Spleen (tissue), 7 donors: ENCODE measurements around the gene PLA2G4A.

ENCODE experiments used
- CTCF ChIP-seq, 11 experiments: fragments of 200-600 bp in 7 of 11; fragments of 450-650 bp in 4 of 11; sonication (generic) in 4 of 11; IDR thresholded peaks in 8 of 11; conservative IDR thresholded peaks in 3 of 11; 1 replicate in 7 of 11; 2 replicates in 4 of 11; pipeline versions ENCODE4 v1.4.0 to v1.8.0; 2016 to 2021; ENCODE audit warnings: antibody characterized with exemption in 11 of 11, inconsistent platforms in 4 of 11, mild to moderate bottlenecking in 1 of 11
- POLR2A ChIP-seq, 3 donors: fragments of 450-650 bp; IDR thresholded peaks; one replicate each; pipeline ENCODE4 v1.5.1; 2017; ENCODE audit warnings: antibody characterized with exemption in 3 of 3, mild to moderate bottlenecking in 1 of 3
- POLR2AphosphoS5 ChIP-seq, 3 donors: sonication (generic); formaldehyde crosslinking; IDR thresholded peaks; one replicate each; pipeline ENCODE4 v1.5.1; 2017; ENCODE audit warnings: antibody characterized with exemption in 3 of 3
- donor health status: DM: no; HTN: no; CAD: no; lungs with moderate emphysema.
- donor health status: DM: no; HTN: no; CAD: no.
- donor health status: DM: no; HTN: no; CAD: no.

DNA sequence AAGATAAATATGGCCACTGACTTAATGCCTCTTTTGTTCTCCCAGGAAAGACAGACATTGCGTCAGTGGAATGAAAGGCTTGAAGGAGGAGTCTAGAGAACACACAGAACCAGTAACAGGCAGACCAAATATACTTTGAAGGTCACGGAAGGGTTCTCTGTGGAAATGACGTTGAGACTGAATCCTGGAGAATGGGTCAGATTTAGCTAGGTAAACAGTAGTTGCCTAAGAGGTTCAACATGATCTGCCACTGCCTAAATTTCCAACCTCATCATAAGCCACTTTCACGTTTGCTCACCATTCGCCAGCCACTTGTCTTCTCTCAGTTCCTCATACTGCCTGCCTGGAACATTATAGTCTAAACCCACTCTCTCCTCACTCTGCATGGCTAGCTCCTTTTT is 20.5 kb downstream of the PLA2G4A start:
- TF ChIP-seq POLR2A (IDR thresholded peaks at IDR 0.05) (no peak), CTCF (IDR thresholded peaks at IDR 0.05 in 8 of 11, conservative IDR thresholded peaks at IDR 0.05 in 3 of 11) (no peak), POLR2AphosphoS5 (IDR thresholded peaks at IDR 0.05) (no peak)
